ENCODE measurements around the gene AGAP1. TPM values are rescaled to one million over a fixed set of nuclear protein-coding genes. Genes with fewer than 3 reads are reported as not detected.

The AGAP1 gene
- total RNA-seq, 1 experiment from 2014 or later: 44.8 TPM

DNA sequence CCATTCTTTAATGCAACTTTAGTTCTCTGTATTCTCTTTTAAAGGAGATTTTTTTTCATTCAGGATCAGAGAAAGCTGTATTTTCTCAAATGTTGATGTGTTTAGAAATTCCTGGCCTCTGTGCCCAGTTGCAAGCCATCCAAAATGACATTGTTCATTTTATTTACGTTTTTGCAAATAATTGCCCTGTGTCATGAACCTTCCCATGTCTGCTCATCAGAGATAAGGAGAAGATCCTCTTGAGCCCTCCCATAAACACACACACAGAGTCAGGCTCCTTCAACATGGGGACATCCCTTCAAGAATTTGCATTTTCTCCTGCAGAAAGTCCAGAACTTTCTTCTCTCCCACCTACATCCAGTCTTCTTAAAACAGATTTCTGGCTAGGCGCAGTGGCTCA lies 415.5 kb downstream of the AGAP1 start:
- no peak for DNase-seq (ENCODE audit: low spot score)

DNA sequence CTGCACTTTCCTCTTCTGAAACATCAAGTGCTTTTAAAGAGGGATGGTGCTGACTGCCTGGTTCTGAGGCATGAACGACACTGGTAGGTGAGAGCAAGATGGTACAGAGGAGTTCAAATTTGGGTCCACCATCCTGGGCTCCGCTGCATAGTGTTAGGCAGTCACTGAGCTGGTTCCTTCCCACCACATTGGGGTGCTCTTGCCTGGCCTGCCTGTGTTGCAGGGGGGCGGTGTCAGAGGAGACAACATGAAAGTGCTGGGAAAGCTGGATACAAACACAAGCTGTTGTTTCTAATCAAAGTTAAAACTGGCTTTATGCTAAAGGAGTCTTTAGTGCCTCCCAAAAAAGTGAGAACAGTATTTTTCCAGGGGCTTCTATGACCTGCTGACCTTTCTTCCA lies 416.2 kb downstream of the AGAP1 start:
- no peak for DNase-seq (ENCODE audit: low spot score)

DNA sequence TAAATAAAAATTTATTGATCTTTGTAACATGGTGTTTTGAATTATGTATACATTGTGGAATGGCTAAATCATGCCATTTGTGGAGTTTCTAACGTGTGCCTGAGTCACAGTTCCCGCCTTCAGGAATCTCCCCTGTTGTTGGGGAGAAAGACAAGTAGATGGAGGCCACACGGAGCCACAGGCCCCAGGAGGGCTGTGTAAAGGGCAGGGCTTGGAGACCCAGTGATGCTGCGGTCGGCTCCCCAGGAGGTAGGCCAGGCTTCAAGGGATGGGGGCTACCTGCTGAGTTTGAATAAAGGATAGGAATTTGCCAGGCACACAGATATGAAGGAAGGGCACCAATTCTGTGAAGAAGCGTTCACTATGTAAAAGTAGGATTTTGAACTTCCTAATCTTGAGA lies 417.3 kb downstream of the AGAP1 start:
- DNase-seq (ENCODE audit: low spot score): no peak

DNA sequence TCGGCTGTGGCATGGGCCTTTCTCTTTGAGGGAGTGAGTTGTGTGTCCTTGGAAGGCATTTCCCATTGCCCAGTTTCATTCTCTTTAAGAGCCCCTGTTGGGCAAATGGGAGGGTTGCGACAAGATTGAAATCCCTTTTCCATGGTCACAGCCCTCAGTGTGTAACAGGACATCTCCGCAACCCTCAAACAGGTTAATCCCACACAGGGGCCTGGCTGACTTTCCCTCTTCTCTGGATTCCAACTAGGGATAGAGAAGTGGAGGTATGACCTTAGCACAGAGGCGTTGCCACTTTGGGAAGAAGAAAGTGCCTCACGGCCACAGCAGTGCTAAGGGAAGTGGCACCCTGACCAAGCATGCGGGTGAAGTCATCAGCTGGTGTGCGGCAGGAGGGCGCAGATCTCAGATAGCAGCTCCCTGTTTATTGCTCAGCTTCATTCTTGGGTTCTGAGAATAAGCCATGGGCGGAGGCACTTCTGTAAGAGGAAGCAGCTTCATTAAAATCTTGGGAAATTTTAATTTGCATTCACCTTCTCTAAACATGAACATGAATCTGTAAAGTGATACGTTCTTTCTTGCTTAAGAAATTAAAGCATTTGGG lies 417.9 kb downstream of the AGAP1 start:
- DNase-seq (ENCODE audit: low spot score): no peak

DNA sequence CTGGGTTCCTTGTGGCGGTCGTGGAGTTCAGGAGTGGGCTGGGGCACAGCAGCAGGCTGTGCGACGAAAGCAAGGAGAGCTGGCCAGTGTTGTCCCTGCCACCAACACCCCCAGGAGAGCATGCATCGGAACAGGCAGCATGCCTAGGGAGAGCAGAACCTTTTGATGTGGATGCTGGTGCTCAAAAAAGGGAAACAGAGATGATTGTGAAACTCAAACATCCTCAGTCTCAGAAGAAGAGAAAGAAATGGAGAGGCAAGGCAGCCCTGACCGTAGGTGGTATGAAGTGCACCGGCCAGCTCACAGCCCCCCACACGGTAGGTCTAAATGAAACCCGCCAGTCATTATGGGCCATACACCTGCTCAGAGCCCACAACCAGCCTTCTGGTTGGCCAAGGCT lies 420.9 kb downstream of the AGAP1 start:
- DNase-seq (ENCODE audit: low spot score): no peak

DNA sequence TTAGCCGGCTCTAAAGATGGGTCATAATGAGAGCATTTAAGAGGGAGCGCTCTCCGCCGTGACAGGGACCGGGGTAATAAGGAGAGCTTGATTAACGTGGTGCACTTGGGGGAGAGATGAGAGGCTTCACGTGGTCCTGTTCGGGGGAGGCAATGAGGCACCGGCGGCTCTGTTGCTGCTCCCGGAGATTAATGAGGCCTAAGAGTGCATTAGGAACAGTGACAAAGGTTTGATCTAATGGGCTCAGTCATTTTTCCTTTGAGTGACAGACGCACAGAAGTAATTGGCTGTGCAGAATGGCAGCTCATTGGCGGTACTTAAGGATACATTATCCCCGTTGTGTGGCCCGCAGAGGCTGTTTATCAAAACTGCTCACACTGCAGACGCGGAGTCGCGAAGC lies 423.7 kb downstream of the AGAP1 start:
- no peak for DNase-seq (ENCODE audit: low spot score)

DNA sequence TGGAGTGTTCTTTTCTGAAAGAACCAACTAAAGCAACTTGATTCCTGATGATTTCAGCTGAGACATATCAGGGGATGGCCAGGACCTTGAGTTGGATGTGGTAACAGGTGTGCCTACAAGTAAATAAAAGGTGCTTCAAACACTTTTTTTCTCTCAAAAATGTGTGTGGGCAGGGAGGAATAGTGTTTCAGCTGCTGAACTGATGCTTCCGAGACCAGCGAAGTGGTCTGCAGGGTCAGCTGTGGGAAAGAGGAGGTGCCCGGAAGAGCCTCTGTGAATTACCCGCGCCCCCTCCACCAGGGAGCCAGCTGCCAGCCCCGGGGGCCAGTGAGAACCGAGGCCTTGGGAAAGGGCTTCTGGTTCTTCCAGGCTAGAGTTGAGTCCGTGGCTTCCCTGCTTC lies 425.0 kb downstream of the AGAP1 start:
- DNase-seq (ENCODE audit: low spot score): no peak

DNA sequence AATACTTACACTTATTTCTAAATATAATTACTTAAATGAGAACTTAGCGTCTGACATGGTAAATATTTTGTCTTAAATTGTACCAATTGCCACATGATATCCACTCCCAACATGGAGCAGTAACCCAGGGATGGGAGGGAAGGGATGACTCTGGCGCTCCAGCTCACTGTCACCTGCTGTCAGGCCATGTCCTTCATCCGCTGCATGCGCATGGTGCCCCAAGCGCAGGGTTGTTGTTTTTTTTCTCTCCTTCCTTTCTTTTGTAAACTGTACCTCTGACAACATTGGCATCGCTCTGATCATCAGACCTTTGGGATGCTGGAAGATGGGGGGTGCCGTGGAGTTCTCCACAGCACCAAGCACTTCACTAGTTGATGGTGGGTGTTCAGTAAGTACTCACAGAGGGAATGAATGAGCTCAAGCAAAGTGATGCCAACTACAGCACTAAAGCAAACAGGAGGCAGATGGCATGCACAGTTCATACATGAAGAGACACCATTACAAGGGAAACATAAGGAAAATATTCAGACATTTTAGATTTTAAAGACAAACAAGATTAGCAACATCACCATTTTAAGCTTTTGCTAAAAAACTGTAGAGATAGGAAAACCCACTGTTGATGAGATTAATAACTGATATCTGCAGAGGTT lies 426.5 kb downstream of the AGAP1 start:
- no peak for DNase-seq (ENCODE audit: low spot score)

DNA sequence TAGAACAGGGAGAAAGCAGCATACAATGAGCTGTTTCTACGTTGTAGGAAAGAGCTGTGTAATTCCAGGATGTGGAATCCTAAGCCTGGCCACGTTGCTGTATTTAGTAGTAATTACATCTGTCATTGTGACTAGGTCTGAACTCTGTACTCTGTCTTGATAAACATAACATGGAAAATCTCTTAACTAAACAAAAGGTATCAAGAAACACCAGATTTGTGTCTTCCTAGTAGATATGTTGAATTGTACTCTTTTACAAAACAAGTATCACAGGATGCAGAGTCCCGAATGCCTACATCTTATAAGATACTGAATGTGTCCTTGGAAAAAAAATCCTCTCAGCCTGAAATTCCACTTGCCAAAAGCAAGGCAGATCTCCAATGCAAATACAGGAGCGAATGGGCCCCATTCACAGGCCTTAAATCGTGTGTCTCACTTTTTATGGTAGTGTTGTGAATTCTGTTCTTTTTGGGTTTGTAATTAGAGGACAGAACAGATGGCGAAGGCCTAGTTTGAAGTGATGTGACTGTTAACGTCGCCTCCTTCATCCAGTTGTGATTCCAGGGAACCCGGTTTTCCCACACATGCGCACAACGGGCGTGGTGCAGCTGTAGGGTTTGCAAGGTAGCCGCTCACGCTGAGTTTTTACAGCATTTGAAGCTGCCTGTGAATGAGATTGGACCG lies 427.8 kb downstream of the AGAP1 start:
- DNase-seq (ENCODE audit: low spot score): no peak

DNA sequence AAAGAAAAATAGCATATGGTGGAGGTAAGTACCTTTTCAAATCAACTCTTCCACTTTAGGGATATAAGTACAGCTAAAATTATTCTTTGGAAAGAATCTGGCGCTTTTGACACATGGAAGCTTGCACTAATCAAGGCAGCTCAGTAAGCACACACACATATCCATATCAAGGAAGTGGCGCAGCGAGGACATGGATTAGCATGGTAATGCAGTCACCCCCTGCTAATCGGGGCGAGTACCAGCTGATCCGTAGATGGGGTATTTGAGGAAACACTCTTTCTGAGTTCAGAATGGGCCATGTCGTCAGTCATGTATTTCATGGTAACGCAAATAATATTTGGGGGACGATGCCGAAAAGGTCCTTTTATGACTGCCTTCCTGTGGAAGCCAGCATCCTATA lies 429.0 kb downstream of the AGAP1 start:
- no peak for DNase-seq (ENCODE audit: low spot score)

DNA sequence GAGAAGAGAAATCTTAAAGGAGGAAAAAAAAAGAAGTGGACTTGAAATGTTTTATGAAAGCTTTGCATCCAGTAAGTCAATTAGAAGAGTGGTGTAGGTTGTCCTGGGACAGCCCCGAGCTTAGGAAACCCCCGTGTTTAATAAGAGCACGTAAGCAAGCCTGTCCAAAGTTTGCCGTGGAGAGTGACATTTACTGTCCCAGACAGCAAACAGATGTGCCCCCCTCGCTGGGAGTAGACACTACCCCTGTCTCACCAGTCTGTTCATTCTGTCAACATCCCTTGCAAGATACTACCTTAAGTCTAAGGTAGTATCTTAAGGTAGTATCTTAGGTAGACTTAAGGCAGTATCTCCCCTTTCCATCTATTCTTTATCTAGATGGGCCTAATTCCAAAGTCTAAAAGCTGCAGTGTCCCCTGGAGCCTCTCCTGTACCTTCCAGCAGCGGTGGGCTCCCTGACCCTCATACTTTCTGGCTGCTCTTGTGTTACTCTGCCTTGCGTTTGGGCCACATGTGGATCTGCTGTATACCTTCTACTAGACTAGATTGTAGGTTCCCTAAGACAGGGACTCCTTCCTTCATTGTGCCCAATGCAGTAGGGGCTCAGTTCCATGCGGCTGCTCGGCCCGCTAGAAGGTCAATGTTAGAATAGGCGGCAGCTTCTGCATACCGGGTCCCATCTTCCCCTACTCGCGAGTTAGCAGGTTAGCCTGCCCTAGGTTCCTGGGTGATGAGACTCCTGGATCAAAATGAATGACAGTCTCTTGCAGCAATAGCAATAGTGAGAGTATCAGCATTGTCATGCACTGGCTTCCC lies 430.2 kb downstream of the AGAP1 start:
- no peak for DNase-seq (ENCODE audit: low spot score)

DNA sequence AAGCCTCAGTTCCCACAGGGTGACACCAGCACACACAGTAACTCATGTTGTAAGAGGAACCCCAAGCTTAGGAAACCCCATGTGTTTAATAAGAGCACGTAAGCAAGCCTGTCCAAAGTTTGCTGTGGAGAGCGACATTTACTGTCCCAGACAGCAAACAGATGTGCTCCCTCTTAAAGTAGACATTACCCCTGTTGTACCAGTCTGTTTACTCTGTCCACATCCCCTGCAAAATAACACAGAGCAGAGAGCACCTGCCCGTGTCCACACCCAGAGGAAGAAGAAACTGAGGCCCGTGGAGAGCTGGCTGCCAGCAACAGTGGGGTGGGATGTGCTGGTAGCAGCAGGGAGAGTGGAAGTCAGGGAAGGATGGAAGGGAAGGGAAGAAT lies 430.8 kb downstream of the AGAP1 start:
- DNase-seq (ENCODE audit: low spot score): no peak

DNA sequence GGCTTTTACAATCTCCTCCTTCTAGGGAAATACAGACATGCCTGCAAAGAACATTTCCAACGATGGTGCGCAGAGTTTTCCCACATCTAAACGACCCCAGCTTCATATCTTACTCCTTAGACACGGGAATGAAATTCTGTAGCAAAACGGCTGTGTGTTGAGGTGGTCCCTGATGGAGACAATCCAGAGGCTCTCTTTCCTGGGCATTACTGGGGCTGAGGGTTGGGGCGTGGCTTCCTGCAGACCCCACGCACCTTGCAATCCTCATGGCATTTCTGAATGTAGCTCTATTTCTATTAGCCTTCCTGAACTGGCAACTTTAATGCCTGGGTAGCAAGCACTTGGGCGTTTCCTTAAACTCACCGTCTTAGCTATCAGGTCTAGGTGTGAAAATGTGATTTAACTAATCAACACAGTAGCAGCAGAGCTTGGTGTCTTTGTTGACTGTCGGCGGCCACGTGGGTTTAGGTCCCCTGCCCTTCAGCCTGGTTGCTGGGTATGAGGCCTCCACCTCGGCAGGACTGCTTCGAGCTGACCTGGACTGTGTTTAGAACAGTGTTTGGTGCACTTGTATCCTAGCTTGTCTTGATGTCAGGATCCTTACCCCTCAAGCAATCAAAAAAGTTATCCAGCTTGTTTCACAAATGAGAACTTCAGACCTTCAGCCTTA lies 431.5 kb downstream of the AGAP1 start:
- no peak for DNase-seq (ENCODE audit: low spot score)

DNA sequence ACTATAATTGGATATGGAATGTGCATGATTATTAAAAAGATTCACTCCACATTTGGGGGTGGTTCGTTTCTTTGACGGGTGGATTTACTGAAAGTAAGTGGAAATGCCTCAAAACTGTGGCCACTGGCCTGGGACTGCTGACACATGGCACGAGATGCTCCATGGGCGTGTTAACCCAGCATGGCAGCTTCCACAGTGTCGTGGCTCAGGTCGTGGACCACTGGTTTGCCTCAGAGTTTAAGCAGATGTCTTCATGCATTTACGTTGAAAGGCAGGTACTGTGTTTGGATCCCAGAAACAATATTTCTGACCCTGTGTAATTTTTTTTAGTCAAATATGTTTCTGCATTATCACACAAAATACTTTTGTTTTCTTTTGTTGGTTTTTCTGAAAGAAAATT lies 432.4 kb downstream of the AGAP1 start:
- DNase-seq (ENCODE audit: low spot score): no peak

DNA sequence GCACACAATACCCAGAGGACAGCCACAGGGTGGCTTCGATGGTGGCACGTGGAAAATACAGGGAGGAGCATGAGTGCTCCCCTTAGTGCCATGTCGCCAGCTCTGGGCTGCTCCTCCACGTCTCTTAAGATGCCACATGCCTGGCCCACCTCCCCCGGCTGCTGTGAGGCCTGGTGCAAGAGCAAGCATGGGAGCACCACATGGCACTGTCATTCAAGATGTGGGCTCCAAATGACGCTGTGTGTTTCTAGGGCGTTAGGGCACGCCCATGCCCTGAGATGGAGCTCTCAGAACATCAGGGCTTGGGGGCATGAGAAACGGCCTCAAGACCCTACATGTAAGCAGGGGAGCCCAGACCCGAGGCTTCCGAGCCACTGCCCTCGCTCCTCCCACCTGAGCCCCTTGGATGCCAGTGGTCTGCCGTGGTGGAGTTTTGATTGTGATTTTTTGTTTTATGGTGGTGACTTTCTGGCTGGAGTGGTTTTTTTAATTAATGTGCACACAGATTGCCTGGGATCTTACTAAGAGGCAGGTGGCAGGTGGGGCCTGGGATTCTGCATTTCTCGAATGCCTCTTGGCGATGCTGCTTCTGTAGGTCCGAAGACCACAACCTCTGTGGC lies 435.0 kb downstream of the AGAP1 start:
- DNase-seq (ENCODE audit: low spot score): no peak

DNA sequence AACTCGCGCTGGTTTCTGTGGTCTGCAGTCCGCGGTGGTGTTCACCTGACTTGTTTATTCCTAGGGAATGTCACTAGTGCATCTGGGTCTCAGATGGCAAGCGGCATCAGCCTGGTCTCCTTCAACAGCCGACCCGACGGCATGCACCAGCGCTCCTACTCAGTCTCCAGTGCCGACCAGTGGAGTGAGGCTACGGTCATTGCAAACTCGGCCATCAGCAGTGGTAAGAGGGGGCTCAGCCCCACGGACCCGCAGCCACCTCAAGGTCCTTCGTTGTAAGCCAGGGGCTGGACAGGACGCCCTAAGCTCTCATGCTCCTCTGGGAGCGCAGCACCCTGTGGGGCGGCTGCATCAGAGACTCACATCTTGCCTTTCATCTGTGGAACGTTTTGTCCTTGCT lies 436.9 kb downstream of the AGAP1 start:
- DNase-seq (ENCODE audit: low spot score): no peak

DNA sequence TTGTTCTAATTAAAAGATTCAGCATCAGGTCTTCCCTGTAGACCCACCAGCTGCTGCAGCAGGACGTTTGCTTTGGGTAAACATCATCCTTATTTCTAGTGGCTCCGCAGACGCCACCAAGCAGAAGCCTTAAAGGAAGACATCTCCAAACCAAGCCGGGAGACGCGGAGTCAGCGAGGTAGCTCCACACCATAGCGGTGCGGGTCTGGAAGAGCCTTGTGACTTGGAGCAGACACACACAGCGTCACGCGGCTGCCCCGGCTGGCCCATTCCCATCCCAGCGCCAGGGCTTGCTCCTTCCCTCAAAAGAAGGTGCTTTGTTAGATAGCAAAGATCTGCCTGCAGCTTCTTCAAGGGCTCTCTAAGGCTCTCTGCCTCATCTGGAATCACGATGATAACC lies 437.8 kb downstream of the AGAP1 start:
- no peak for DNase-seq (ENCODE audit: low spot score)

DNA sequence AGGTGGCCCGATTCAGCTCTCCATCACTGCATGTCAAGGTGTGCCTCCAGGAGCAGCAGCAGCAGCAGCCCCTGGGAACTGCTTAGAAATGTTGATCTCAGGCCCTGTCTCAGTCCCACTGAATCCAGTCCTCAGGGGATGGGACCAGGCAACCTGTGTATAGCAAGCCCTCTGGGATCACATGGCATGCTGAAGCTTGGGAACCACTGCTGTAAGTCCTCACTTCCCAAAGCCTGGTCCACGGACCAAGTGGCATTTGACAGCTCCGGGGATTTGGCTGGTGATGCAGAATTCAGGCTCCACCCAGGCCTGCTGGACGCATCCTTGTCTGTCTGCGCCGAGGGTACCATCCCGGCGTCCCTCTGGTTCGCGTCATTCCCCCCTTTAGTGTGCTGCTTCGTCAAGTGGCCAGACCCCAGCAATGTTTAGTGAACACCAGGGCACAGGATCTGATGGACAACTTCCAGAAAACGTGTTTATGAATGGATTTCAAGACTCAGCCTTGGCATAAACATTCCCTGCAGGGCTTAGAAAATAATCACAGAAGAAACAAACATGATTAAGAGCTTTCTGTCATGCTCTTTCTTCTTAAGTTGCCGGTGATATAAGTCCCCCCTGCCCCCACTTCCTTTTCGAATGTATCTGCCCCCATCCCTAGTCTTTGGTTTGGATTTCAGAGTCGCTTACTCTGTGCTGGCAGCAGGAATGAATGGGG lies 440.4 kb downstream of the AGAP1 start:
- DNase-seq (ENCODE audit: low spot score): no peak

DNA sequence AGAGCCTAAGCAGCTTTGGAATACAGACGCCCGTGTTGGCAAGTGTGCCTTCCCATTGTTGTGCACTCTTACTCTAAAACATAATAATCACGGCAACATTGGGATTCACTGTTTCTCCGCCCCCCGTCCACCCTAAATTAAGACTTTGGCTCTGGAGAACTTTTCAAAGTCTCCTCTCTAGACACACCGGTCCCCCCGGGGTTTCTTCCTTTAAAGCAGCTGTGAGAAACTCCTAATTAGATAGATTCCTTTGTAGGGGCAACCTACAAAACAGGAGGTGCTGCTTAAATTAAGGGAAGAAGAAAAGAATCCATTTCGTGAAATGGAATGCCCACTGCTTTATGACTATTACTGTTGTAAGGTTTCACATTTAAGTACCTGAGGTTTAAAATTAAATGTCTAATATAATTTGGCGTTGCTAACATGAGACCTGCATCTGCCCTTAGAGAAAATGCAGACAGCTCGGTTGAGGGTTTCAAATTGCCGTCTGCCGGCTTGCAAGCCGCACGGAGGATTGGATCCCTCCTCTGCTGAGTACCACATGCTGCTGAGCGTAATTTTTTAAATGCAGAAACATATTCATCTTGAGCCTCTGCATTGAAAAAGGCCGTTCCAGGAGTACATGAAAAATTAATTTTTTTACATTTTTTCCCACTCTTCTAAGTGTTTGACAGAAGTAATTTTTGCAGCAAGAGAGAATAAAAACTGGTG lies 441.1 kb downstream of the AGAP1 start:
- no peak for DNase-seq (ENCODE audit: low spot score)

DNA sequence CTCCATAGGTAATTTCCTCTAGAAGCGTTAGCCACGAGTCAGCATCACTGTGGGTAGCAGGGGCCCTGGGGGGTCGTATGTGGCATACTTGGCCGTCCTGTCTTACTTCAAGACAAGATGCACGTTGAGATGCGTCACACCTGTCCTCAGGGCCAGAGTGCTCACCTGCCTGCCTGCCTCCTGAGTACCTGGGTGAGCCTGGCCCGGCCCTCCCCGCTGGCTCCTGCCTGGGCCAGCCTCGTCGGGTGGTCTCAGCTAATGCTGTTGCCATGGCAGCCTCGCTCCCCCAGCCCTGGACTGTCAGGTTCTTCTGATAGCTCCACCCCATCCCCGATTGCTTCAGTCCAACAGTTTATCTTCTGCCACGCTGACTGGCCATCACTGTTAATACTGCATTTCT lies 441.9 kb downstream of the AGAP1 start:
- DNase-seq (ENCODE audit: low spot score): no peak

Measured in HT-29 (cell line).